Measurements from ENCODE around the gene AFF3. TPM values are rescaled to one million over a fixed set of nuclear protein-coding genes. Genes with fewer than 3 reads are reported as not detected.

The AFF3 gene
- total and polyA plus RNA-seq, 2 donors (not counting 3 experiments of a cell fraction or from before 2014, with no cell fraction given) = 0.06 to 0.07 TPM

DNA sequence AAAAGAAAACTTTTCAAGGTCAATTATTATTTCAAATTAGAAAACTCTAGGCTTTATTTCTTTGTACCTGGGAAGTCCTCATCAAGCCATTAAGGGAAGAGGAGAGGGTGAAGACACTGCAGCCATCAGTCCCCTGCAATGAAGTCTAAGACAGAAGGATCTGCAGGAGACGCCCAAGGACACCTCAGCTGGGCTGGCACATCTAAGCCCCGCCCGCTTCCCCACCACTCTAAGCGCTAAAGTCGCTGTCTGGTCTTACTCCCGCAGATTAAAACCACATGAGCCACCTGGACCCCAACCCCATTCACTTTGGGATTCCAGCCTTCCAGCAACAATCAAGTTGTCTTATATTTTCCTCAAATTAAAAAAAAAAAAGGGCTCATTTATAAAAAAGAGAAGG, 104.4 kb downstream of the AFF3 start:
- H2AFZ ChIP-seq (ENCODE audit: low read depth, low read length) = no peak overlapping the region
- intact Hi-C loops (cut with micrococcal nuclease) (no loop called here), dilution Hi-C loops (cut with MboI; ENCODE audit: extremely low pct_ligation_motif_present, low sequenced_read_pairs) (no loop called here)
- ChIA-PET POLR2A (no interaction called here), CTCF (no interaction called here)
- TF ChIP-seq CTCF (IDR thresholded peaks at IDR 0.05; ENCODE audit: extremely low read depth in 1 of 2, insufficient read depth in 1 of 2, low read depth in 1 of 2, low read length in 2 of 2) = no peak
- TF ChIP-seq EZH2 (IDR thresholded peaks at IDR 0.05; ENCODE audit: borderline replicate concordance, low read depth, low read length, severe bottlenecking) = no peak
- no peak for TF ChIP-seq POLR2AphosphoS5 (IDR thresholded peaks at IDR 0.05; ENCODE audit: insufficient read depth, low read depth, low read length)
- TF ChIP-seq POLR2A (IDR thresholded peaks at IDR 0.05; ENCODE audit: low read depth, low read length) = no peak
- no peak for TF ChIP-seq FOS (IDR thresholded peaks at IDR 0.05; ENCODE audit: borderline replicate concordance, insufficient read depth, low read length)
- no peak for TF ChIP-seq JUN (IDR thresholded peaks at IDR 0.05; ENCODE audit: borderline replicate concordance, insufficient read depth, insufficient read length, low read depth)
- TF ChIP-seq MYC (IDR thresholded peaks at IDR 0.05; ENCODE audit: low read depth, low read length) = no peak
- TF ChIP-seq MAX (IDR thresholded peaks at IDR 0.05; ENCODE audit: insufficient read depth, insufficient read length) = no peak
- TF ChIP-seq GATA2 (IDR thresholded peaks at IDR 0.05; ENCODE audit: insufficient read depth, insufficient read length, low read depth, low read length) = no peak
- no peak overlapping the region for H3K4me3 ChIP-seq (replicated peaks in 1 of 3; ENCODE audit: insufficient read depth in 1 of 3, low read depth in 1 of 3, low read length in 3 of 3)
- H3K36me3 ChIP-seq (ENCODE audit: control insufficient read depth in 2 of 2, extremely low read depth in 1 of 2, insufficient read depth in 2 of 2, low read length in 2 of 2) = no peaks in the 10 kb centered on the region
- H3K4me1 ChIP-seq (ENCODE audit: control insufficient read depth, extremely low read depth, insufficient read depth, low read length) = no peaks in the 10 kb centered on the region
- no peak overlapping the region for H3K27ac ChIP-seq (ENCODE audit: insufficient read depth, low read depth, low read length)
- H3K9ac ChIP-seq (replicated peaks; ENCODE audit: extremely low read depth, insufficient read depth, low read length) = no peak overlapping the region
- no peaks in the 10 kb centered on the region for H4K20me1 ChIP-seq (replicated peaks; ENCODE audit: control insufficient read depth, extremely low read depth, insufficient read depth, low read length)
- H3K9me3 ChIP-seq (replicated peaks; ENCODE audit: control insufficient read depth, insufficient read depth, low read length) = no peaks in the 10 kb centered on the region
- no peaks in the 10 kb centered on the region for H3K9me1 ChIP-seq (replicated peaks; ENCODE audit: control insufficient read depth, extremely low read depth, insufficient read depth, low read length)
- no peak overlapping the region for H3K4me2 ChIP-seq (ENCODE audit: insufficient read depth, low read length)
- DNase-seq (ENCODE audit: low read depth, low spot score) (no peak), FAIRE-seq (no peak)
- no TSS peak for BruUV-seq (replicated peaks)
- H3K79me2 ChIP-seq (ENCODE audit: control insufficient read depth, insufficient read depth, low read length) = no peaks in the 10 kb centered on the region
- peaks cover 0 to 3% of the 10 kb centered on the region in 2 experiments for H3K27me3 ChIP-seq (ENCODE audit: control insufficient read depth in 2 of 2, insufficient read depth in 2 of 2, low read length in 2 of 2)
